ENCODE results near the gene EPHA4.

GRCh38 chr2:221370076-221370856, 201.8 kb downstream of the EPHA4 start:
- TF ChIP-seq EZH2phosphoT487 (IDR thresholded peaks at IDR 0.05; ENCODE audit: borderline replicate concordance, low read length) (no peak), CTCF (conservative IDR thresholded peaks at IDR 0.05; ENCODE audit: low read depth, low read length) (no peak)
